A549 (cell line): ENCODE data around the gene EIF4G2. TPM values are rescaled to one million over a fixed set of nuclear protein-coding genes. Genes with fewer than 3 reads are reported as not detected.

Source experiments
- ATAC-seq, 2 experiments: fragments of 200-7000 bp in 1 of 2; fragments of >200 bp in 1 of 2; cut with Nextera tagmentation in 1 of 2; cut with Tn5 transposase in 1 of 2; 3 replicates each; pipeline versions ENCODE4 v1.8.0 to v1.9.1; 2018 to 2020; ENCODE audit warnings: mild to moderate bottlenecking in 1 of 2, moderate library complexity in 1 of 2
- CTCF ChIA-PET: fragments of 300-600 bp; sonication (Branson Sonifier 250); formaldehyde crosslinking; extraction: SDS; loops from one replicate; lab custom pipeline; 2021; ENCODE audit warnings: antibody characterized with exemption, inconsistent platforms; lab: Yijun Ruan, JAX
- POLR2A ChIA-PET: fragments of 350-600 bp; formaldehyde crosslinking; extraction: SDS; loops from one replicate; lab custom pipeline; 2021; ENCODE audit warnings: antibody characterized with exemption, inconsistent platforms; lab: Yijun Ruan, JAX
- DNase-seq, 2 experiments: peaks; one replicate each; pipeline versions ENCODE4 v3.0.0 to v3.0.0-alpha.2; 2011 to 2016; ENCODE audit warnings: low read depth in 1 of 2, low spot score in 1 of 2
- FAIRE-seq: peaks from 2 replicates; lab custom pipeline; 2011; peaks lifted over from hg19 to GRCh38; lab: Jason Lieb, UNC
- H3K27ac ChIP-seq, 2 experiments: fragments of >200 bp; sonication (Bioruptor Twin); formaldehyde crosslinking; 3 replicates each; pipeline ENCODE4 v1.5.1; 2016 to 2017
- H3K4me1 ChIP-seq: fragments of >200 bp; sonication (Bioruptor Twin); formaldehyde crosslinking; 3 replicates; pipeline ENCODE4 v1.6.1; 2016
- H3K4me2 ChIP-seq: fragments of >200 bp; sonication (Bioruptor Twin); formaldehyde crosslinking; 3 replicates; pipeline ENCODE4 v1.6.1; 2016
- H3K4me3 ChIP-seq: fragments of >200 bp; sonication (Bioruptor Twin); formaldehyde crosslinking; 3 replicates; pipeline ENCODE4 v1.5.1; 2016
- H3K9me3 ChIP-seq: fragments of >200 bp; sonication (Bioruptor Twin); formaldehyde crosslinking; 3 replicates; pipeline ENCODE4 v1.6.1; 2016
- BCL3 ChIP-seq: fragments of >200 bp; sonication (Bioruptor Twin); formaldehyde crosslinking; IDR thresholded peaks from 3 replicates; pipeline ENCODE4 v1.6.1; 2016
- CHD4 ChIP-seq: fragments of 200-600 bp; sonication (generic); IDR thresholded peaks from 2 replicates; pipeline ENCODE4 v1.6.1; 2016; ENCODE audit warnings: antibody characterized with exemption, mild to moderate bottlenecking, borderline replicate concordance
- EHMT2 ChIP-seq: fragments of 200-600 bp; sonication (generic); IDR thresholded peaks from 2 replicates; pipeline ENCODE4 v1.6.1; 2016; ENCODE audit warnings: antibody characterized with exemption, low read depth, mild to moderate bottlenecking, moderate library complexity
- FOXS1 ChIP-seq: fragments of 250-450 bp; sonication (Bioruptor Pico); IDR thresholded peaks from 2 replicates; pipeline ENCODE4 v1.5.0; 2020; ENCODE audit warnings: mild to moderate bottlenecking, moderate library complexity
- GATA3 ChIP-seq: IDR thresholded peaks from 2 replicates; pipeline ENCODE4 v1.6.1; 2012; ENCODE audit warnings: borderline replicate concordance
- HEYL ChIP-seq: fragments of 250-450 bp; sonication (Bioruptor Pico); IDR thresholded peaks from 2 replicates; pipeline ENCODE4 v1.8.0; 2021; ENCODE audit warnings: mild to moderate bottlenecking, moderate library complexity
- HOXA7 ChIP-seq: fragments of 250-450 bp; sonication (Bioruptor Pico); IDR thresholded peaks from 2 replicates; pipeline ENCODE4 v1.5.0; 2020; ENCODE audit warnings: mild to moderate bottlenecking, moderate library complexity
- HOXB13 ChIP-seq: fragments of 250-450 bp; sonication (Bioruptor Pico); IDR thresholded peaks from 2 replicates; pipeline ENCODE4 v1.5.0; 2020; ENCODE audit warnings: low read depth, mild to moderate bottlenecking, moderate library complexity
- HOXB5 ChIP-seq: fragments of 250-450 bp; sonication (Bioruptor Pico); IDR thresholded peaks from 2 replicates; pipeline ENCODE4 v1.5.0; 2020; ENCODE audit warnings: mild to moderate bottlenecking, moderate library complexity
- JUNB ChIP-seq: fragments of >200 bp; sonication (Bioruptor Twin); formaldehyde crosslinking; IDR thresholded peaks from 2 replicates; pipeline ENCODE4 v1.6.1; 2016
- KDM1A ChIP-seq: fragments of 200-600 bp; sonication (generic); IDR thresholded peaks from 2 replicates; pipeline ENCODE4 v1.6.1; 2016; ENCODE audit warnings: low read depth, mild to moderate bottlenecking
- KDM5A ChIP-seq: fragments of 200-600 bp; sonication (generic); IDR thresholded peaks from 2 replicates; pipeline ENCODE4 v1.6.1; 2016; ENCODE audit warnings: antibody characterized with exemption, mild to moderate bottlenecking
- MYC ChIP-seq: IDR thresholded peaks from 2 replicates; pipeline ENCODE4 v1.6.1; 2012; ENCODE audit warnings: mild to moderate bottlenecking, inconsistent platforms, low read length, improper control_type of control experiment, borderline replicate concordance
- NFE2L2 ChIP-seq: fragments of 150-350 bp; conservative IDR thresholded peaks from 2 replicates; pipeline ENCODE4 v1.6.1; 2014; ENCODE audit warnings: low read length
- NR3C1 ChIP-seq: fragments of >200 bp; sonication (Bioruptor Twin); formaldehyde crosslinking; IDR thresholded peaks from 3 replicates; pipeline ENCODE4 v1.6.1; 2017
- PHF8 ChIP-seq: fragments of 200-600 bp; sonication (generic); IDR thresholded peaks from 2 replicates; pipeline ENCODE4 v1.6.1; 2016; ENCODE audit warnings: low read depth, mild to moderate bottlenecking, antibody characterized with exemption, moderate library complexity, borderline replicate concordance
- POLR2A ChIP-seq: IDR thresholded peaks from 2 replicates; pipeline ENCODE4 v1.6.1; 2012; ENCODE audit warnings: mild to moderate bottlenecking, low read length
- POLR2AphosphoS2 ChIP-seq: conservative IDR thresholded peaks from 2 replicates; pipeline ENCODE4 v1.6.1; 2012; ENCODE audit warnings: low read length, improper control_type of control experiment, inconsistent platforms
- SREBF2 ChIP-seq: fragments of 450-650 bp; IDR thresholded peaks from 2 replicates; pipeline ENCODE4 v1.6.1; 2014; ENCODE audit warnings: mild to moderate bottlenecking, moderate library complexity
- TFCP2L1 ChIP-seq: fragments of 250-450 bp; sonication (Bioruptor Pico); IDR thresholded peaks from 2 replicates; pipeline ENCODE4 v1.5.0; 2021; ENCODE audit warnings: mild to moderate bottlenecking
- TP53 ChIP-seq: fragments of 250-450 bp; sonication (Bioruptor Pico); IDR thresholded peaks from 2 replicates; pipeline ENCODE4 v1.5.0; 2021; ENCODE audit warnings: mild to moderate bottlenecking, moderate library complexity
- ZFP36 ChIP-seq: fragments of 450-650 bp; IDR thresholded peaks from 2 replicates; pipeline ENCODE4 v1.6.1; 2014; ENCODE audit warnings: borderline replicate concordance; ENCODE audit not compliant: partially characterized antibody
- ZNF302 ChIP-seq: fragments of 250-450 bp; sonication (Bioruptor Pico); IDR thresholded peaks from 2 replicates; pipeline ENCODE4 v1.9.0; 2021; ENCODE audit warnings: inconsistent platforms, mild to moderate bottlenecking, moderate library complexity
- ZSCAN20 ChIP-seq: fragments of 250-450 bp; sonication (Bioruptor Pico); IDR thresholded peaks from 2 replicates; pipeline ENCODE4 v1.8.0; 2022; ENCODE audit warnings: mild to moderate bottlenecking, moderate library complexity
- WGBS: methylation state at CpG from one replicate; pipeline ENCODE4 v1.1.6; 2017; ENCODE audit errors: missing lambda C conversion rate; 5-methylcytosine and 5-hydroxymethylcytosine counted together
- polyA plus RNA-seq, 4 experiments: library from polyadenylated mRNA; depleted of rRNA in 3 of 4; stranded (reverse); fragments of >200 nt; fragmentation: RNase III in 1 of 4; extraction: RNeasy Plus Mini Kit Qiagen cat#74134 plus additional on column Dnase treatment in 1 of 4; gene quantifications; 2 replicates in 3 of 4; 3 replicates in 1 of 4; pipeline ENCODE4 v1.2.3, GENCODE V29; 2011 to 2017
- TF ChIP-seq, protein P1 (sequence below): IDR thresholded peaks from 2 replicates; pipeline ENCODE4 v1.6.1; 2012
- TF ChIP-seq, protein P2 (sequence below): fragments of 200-600 bp; sonication (generic); IDR thresholded peaks from 2 replicates; pipeline ENCODE4 v1.6.1; 2016; ENCODE audit warnings: antibody characterized with exemption, mild to moderate bottlenecking, moderate library complexity

The EIF4G2 gene
- polyA plus RNA-seq, 2 of the 4 experiments (the other 2 are of a cell fraction) = 901 to 1,171 TPM

DNA sequence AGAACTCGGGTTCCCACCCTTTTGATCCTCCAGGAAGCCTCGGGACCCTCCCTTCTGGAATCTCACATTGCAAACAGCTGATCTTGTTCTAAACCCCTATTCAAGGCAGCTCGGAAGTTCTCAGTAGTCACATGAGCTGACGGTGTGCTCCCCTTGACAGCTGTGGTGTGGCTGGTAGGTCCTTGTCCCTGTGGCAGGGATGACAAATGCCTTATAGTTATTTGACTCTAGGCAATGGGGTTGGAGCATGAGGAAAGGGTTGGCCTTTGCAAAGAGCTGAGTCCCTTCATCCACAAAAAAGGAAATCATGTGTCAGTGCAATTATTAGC lies 23.6 kb downstream of the EIF4G2 start:
- 56% methylated on average over 4 of the region's 4 CpGs for WGBS
- no peak for ATAC-seq
- H3K27ac ChIP-seq = no peak overlapping the region
- no peak overlapping the region for H3K4me2 ChIP-seq
- CTCF ChIA-PET = interaction anchor here (0.9 to 5.3 kb wide), 5 partner anchors 13 to 1002 kb away, joined by 3 to 20 read pairs (median 3); no protein-coding TSS in a partner anchor
- TF ChIP-seq, protein P1, sequence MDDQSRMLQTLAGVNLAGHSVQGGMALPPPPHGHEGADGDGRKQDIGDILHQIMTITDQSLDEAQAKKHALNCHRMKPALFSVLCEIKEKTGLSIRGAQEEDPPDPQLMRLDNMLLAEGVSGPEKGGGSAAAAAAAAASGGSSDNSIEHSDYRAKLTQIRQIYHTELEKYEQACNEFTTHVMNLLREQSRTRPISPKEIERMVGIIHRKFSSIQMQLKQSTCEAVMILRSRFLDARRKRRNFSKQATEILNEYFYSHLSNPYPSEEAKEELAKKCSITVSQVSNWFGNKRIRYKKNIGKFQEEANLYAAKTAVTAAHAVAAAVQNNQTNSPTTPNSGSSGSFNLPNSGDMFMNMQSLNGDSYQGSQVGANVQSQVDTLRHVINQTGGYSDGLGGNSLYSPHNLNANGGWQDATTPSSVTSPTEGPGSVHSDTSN = no peak
- TF ChIP-seq, protein P2, sequence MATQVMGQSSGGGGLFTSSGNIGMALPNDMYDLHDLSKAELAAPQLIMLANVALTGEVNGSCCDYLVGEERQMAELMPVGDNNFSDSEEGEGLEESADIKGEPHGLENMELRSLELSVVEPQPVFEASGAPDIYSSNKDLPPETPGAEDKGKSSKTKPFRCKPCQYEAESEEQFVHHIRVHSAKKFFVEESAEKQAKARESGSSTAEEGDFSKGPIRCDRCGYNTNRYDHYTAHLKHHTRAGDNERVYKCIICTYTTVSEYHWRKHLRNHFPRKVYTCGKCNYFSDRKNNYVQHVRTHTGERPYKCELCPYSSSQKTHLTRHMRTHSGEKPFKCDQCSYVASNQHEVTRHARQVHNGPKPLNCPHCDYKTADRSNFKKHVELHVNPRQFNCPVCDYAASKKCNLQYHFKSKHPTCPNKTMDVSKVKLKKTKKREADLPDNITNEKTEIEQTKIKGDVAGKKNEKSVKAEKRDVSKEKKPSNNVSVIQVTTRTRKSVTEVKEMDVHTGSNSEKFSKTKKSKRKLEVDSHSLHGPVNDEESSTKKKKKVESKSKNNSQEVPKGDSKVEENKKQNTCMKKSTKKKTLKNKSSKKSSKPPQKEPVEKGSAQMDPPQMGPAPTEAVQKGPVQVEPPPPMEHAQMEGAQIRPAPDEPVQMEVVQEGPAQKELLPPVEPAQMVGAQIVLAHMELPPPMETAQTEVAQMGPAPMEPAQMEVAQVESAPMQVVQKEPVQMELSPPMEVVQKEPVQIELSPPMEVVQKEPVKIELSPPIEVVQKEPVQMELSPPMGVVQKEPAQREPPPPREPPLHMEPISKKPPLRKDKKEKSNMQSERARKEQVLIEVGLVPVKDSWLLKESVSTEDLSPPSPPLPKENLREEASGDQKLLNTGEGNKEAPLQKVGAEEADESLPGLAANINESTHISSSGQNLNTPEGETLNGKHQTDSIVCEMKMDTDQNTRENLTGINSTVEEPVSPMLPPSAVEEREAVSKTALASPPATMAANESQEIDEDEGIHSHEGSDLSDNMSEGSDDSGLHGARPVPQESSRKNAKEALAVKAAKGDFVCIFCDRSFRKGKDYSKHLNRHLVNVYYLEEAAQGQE = no peak
- no peak for TF ChIP-seq KDM1A
- no peak for TF ChIP-seq KDM5A
- no peak for TF ChIP-seq ZSCAN20 (CRISPR knock-in tag)
- no peak for TF ChIP-seq TFCP2L1 (CRISPR knock-in tag)
- TF ChIP-seq NFE2L2 = no peak
- TF ChIP-seq FOXS1 (CRISPR knock-in tag) = no peak
- no peak for TF ChIP-seq NR3C1
- TF ChIP-seq JUNB = no peak
- TF ChIP-seq ZFP36 = no peak
- TF ChIP-seq POLR2A = no peak
- no peak for TF ChIP-seq SREBF2
- TF ChIP-seq GATA3 = no peak
- TF ChIP-seq HEYL (CRISPR knock-in tag) = no peak
- no peak for TF ChIP-seq HOXB5 (CRISPR knock-in tag)
- no peak overlapping the region for H3K4me3 ChIP-seq
- POLR2A ChIA-PET = interaction anchor here (0.6 to 1.4 kb wide), 2 partner anchors 23 to 24 kb away, joined by 3 read pairs; partner anchors contain the start of gene EIF4G2
- no peak for FAIRE-seq
- H3K9me3 ChIP-seq = no peaks in the 10 kb centered on the region
- H3K4me1 ChIP-seq = no peaks in the 10 kb centered on the region
- no peak for DNase-seq

GRCh38 chr11:10784232-10785145 lies 24.2 kb downstream of the EIF4G2 start:
- 77% methylated on average over 10 of the region's 10 CpGs for WGBS
- no peaks in the 10 kb centered on the region for H3K4me1 ChIP-seq
- CTCF ChIA-PET = interaction anchor here (0.6 to 5.3 kb wide), 9 partner anchors 8 to 1003 kb away, joined by 3 to 42 read pairs (median 3); no protein-coding TSS in a partner anchor
- no peak for FAIRE-seq
- POLR2A ChIA-PET = interaction anchor here (1.4 kb wide), 1 partner anchor 24 kb away, joined by 3 read pairs; the partner anchor contains the start of gene EIF4G2
- H3K4me2 ChIP-seq = no peak overlapping the region
- no peak overlapping the region for H3K4me3 ChIP-seq
- no peak for ATAC-seq
- no peak for DNase-seq
- no peaks in the 10 kb centered on the region for H3K9me3 ChIP-seq
- H3K27ac ChIP-seq = no peak overlapping the region
- TF ChIP-seq HOXA7 = no peak
- no peak for TF ChIP-seq BCL3
- TF ChIP-seq POLR2AphosphoS2 = no peak
- no peak for TF ChIP-seq TP53
- TF ChIP-seq, protein P2 = no peak
- TF ChIP-seq EHMT2 = no peak
- TF ChIP-seq CHD4 = no peak
- no peak for TF ChIP-seq HOXB13
- TF ChIP-seq PHF8 = no peak
- no peak for TF ChIP-seq ZNF302 (CRISPR knock-in tag)
- TF ChIP-seq, protein P1 = no peak
- TF ChIP-seq KDM1A = no peak
- no peak for TF ChIP-seq MYC
